WTC11 (cell line): ENCODE measurements around the gene EIF3F. TPM values are rescaled to one million over a fixed set of nuclear protein-coding genes. Genes with fewer than 3 reads are reported as not detected.

ENCODE experiments used
- ATAC-seq: fragments of 200-7000 bp; cut with Tn5 transposase; 2 replicates; pipeline ENCODE4 v1.10.0; 2021; ENCODE audit warnings: mild to moderate bottlenecking, moderate library complexity
- CTCF ChIA-PET: fragments of 300-600 bp; sonication (Branson Sonifier 250); formaldehyde crosslinking; loops from one replicate; lab custom pipeline; 2021; ENCODE audit warnings: antibody characterized with exemption; lab: Charles Lee
- POLR2A ChIA-PET: fragments of 350-600 bp; sonication (Branson Sonifier 250); formaldehyde crosslinking; loops from one replicate; lab custom pipeline; 2021; ENCODE audit warnings: antibody characterized with exemption; lab: Charles Lee
- DNase-seq: peaks from one replicate; pipeline ENCODE4 v3.0.0; 2021; ENCODE audit warnings: low spot score
- H3K27ac Mint-ChIP-seq: 2 replicates; pipeline ENCODE4 v1.8.0; 2021; ENCODE audit warnings: mixed read lengths
- H3K27me3 Mint-ChIP-seq: 2 replicates; pipeline ENCODE4 v1.8.0; 2021; ENCODE audit warnings: low read depth, mild to moderate bottlenecking, moderate library complexity, mixed read lengths
- H3K36me3 Mint-ChIP-seq: 2 replicates; pipeline ENCODE4 v1.8.0; 2021; ENCODE audit warnings: mixed read lengths
- H3K4me1 Mint-ChIP-seq: 2 replicates; pipeline ENCODE4 v1.8.0; 2022; ENCODE audit warnings: mixed read lengths
- H3K4me3 Mint-ChIP-seq: 2 replicates; pipeline ENCODE4 v1.8.0; 2021; ENCODE audit warnings: mild to moderate bottlenecking, moderate library complexity, mixed read lengths
- H3K9me3 Mint-ChIP-seq: 2 replicates; pipeline ENCODE4 v1.8.0; 2021; ENCODE audit warnings: mixed read lengths
- EMX1 ChIP-seq: fragments of 250-450 bp; sonication (Bioruptor Pico); IDR thresholded peaks from 2 replicates; pipeline ENCODE4 v1.8.0; 2021; ENCODE audit warnings: mild to moderate bottlenecking
- FOXK1 ChIP-seq: sonication (generic); formaldehyde crosslinking; IDR thresholded peaks from 2 replicates; pipeline ENCODE4 v1.8.0; 2022; ENCODE audit warnings: mild to moderate bottlenecking, moderate library complexity, missing genetic modification reagents
- IRF2 ChIP-seq: sonication (generic); formaldehyde crosslinking; IDR thresholded peaks from 2 replicates; pipeline ENCODE4 v1.8.0; 2022; ENCODE audit warnings: low read depth, missing genetic modification reagents, borderline replicate concordance
- KAT7 ChIP-seq: sonication (generic); formaldehyde crosslinking; IDR thresholded peaks from 2 replicates; pipeline ENCODE4 v1.8.1; 2023; ENCODE audit warnings: missing genetic modification reagents, mild to moderate bottlenecking, borderline replicate concordance
- NFATC4 ChIP-seq: fragments of 250-450 bp; sonication (Bioruptor Pico); IDR thresholded peaks from 2 replicates; pipeline ENCODE4 v1.9.0; 2021; ENCODE audit warnings: mild to moderate bottlenecking
- NFYB ChIP-seq: sonication (generic); formaldehyde crosslinking; conservative IDR thresholded peaks from 2 replicates; pipeline ENCODE4 v1.8.0; 2022; ENCODE audit warnings: low read depth, missing genetic modification reagents
- NR3C1 ChIP-seq: sonication (generic); formaldehyde crosslinking; conservative IDR thresholded peaks from 2 replicates; pipeline ENCODE4 v1.8.1; 2023; ENCODE audit warnings: low read depth, mild to moderate bottlenecking, missing genetic modification reagents
- SOX15 ChIP-seq: fragments of 250-450 bp; sonication (Bioruptor Pico); IDR thresholded peaks from 2 replicates; pipeline ENCODE4 v1.9.0; 2021; ENCODE audit warnings: mild to moderate bottlenecking
- TEAD4 ChIP-seq: sonication (generic); formaldehyde crosslinking; IDR thresholded peaks from 2 replicates; pipeline ENCODE4 v1.8.0; 2022; ENCODE audit warnings: mild to moderate bottlenecking, missing genetic modification reagents
- ZNF671 ChIP-seq: fragments of 250-450 bp; sonication (Bioruptor Pico); IDR thresholded peaks from 2 replicates; pipeline ENCODE4 v1.8.0; 2021; ENCODE audit warnings: mild to moderate bottlenecking
- total RNA-seq: library from RNA; stranded (reverse); gene quantifications from 3 replicates; pipeline ENCODE4 v1.2.3, GENCODE V29; 2021
- TF ChIP-seq, protein P1 (sequence below): fragments of 250-450 bp; sonication (Bioruptor Pico); IDR thresholded peaks from 2 replicates; pipeline ENCODE4 v1.9.0; 2021; ENCODE audit warnings: mild to moderate bottlenecking, borderline replicate concordance
- TF ChIP-seq, protein P2 (sequence below): fragments of 250-450 bp; sonication (Bioruptor Pico); IDR thresholded peaks from 2 replicates; pipeline ENCODE4 v1.9.0; 2021; ENCODE audit warnings: mild to moderate bottlenecking
- TF ChIP-seq, protein P3 (sequence below): sonication (generic); formaldehyde crosslinking; IDR thresholded peaks from 2 replicates; pipeline ENCODE4 v1.8.0; 2022; ENCODE audit warnings: mild to moderate bottlenecking, missing genetic modification reagents
- TF ChIP-seq, protein P4 (sequence below): fragments of 250-450 bp; sonication (Bioruptor Pico); IDR thresholded peaks from 2 replicates; pipeline ENCODE4 v2.1.2; 2022; ENCODE audit warnings: mild to moderate bottlenecking, moderate library complexity
- TF ChIP-seq, protein P5 (sequence below): sonication (generic); formaldehyde crosslinking; IDR thresholded peaks from 2 replicates; pipeline ENCODE4 v1.8.1; 2023; ENCODE audit warnings: mild to moderate bottlenecking, missing genetic modification reagents, moderate library complexity
- TF ChIP-seq, protein P6 (sequence below): sonication (generic); formaldehyde crosslinking; IDR thresholded peaks from 2 replicates; pipeline ENCODE4 v1.8.1; 2022; ENCODE audit warnings: low read depth, mild to moderate bottlenecking, moderate library complexity, missing genetic modification reagents, borderline replicate concordance
- TF ChIP-seq, protein P7 (sequence below): sonication (generic); formaldehyde crosslinking; IDR thresholded peaks from 2 replicates; pipeline ENCODE4 v1.8.1; 2023; ENCODE audit warnings: mild to moderate bottlenecking, missing genetic modification reagents, moderate library complexity

The EIF3F gene
- total RNA-seq, 1 experiment from 2014 or later = 356 TPM

DNA sequence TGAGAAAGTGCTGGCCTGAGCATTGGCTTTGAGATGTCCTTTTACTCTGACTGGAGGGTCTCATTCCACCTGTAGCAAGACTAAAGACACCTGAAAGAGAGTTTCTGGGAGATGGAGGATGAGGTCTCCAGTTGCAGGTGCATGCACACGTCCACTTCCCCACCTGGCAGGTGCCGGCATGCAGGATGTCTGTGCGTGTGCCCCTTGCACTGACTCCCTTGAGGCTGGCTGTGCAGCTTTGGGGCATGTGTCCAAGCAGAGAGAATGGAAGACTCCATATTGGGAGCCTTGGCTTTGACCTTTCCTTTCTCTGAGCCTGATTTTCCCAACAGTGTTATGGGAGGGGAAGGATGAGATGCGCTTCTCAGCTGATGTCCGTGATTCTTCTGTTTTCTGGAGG lies 49.8 kb downstream of the EIF3F start (continued):
- TF ChIP-seq, protein P1, sequence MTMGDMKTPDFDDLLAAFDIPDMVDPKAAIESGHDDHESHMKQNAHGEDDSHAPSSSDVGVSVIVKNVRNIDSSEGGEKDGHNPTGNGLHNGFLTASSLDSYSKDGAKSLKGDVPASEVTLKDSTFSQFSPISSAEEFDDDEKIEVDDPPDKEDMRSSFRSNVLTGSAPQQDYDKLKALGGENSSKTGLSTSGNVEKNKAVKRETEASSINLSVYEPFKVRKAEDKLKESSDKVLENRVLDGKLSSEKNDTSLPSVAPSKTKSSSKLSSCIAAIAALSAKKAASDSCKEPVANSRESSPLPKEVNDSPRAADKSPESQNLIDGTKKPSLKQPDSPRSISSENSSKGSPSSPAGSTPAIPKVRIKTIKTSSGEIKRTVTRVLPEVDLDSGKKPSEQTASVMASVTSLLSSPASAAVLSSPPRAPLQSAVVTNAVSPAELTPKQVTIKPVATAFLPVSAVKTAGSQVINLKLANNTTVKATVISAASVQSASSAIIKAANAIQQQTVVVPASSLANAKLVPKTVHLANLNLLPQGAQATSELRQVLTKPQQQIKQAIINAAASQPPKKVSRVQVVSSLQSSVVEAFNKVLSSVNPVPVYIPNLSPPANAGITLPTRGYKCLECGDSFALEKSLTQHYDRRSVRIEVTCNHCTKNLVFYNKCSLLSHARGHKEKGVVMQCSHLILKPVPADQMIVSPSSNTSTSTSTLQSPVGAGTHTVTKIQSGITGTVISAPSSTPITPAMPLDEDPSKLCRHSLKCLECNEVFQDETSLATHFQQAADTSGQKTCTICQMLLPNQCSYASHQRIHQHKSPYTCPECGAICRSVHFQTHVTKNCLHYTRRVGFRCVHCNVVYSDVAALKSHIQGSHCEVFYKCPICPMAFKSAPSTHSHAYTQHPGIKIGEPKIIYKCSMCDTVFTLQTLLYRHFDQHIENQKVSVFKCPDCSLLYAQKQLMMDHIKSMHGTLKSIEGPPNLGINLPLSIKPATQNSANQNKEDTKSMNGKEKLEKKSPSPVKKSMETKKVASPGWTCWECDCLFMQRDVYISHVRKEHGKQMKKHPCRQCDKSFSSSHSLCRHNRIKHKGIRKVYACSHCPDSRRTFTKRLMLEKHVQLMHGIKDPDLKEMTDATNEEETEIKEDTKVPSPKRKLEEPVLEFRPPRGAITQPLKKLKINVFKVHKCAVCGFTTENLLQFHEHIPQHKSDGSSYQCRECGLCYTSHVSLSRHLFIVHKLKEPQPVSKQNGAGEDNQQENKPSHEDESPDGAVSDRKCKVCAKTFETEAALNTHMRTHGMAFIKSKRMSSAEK (CRISPR knock-in tag) = no peak
- TF ChIP-seq FOXK1 (CRISPR knock-in tag) = no peak
- TF ChIP-seq, protein P2, sequence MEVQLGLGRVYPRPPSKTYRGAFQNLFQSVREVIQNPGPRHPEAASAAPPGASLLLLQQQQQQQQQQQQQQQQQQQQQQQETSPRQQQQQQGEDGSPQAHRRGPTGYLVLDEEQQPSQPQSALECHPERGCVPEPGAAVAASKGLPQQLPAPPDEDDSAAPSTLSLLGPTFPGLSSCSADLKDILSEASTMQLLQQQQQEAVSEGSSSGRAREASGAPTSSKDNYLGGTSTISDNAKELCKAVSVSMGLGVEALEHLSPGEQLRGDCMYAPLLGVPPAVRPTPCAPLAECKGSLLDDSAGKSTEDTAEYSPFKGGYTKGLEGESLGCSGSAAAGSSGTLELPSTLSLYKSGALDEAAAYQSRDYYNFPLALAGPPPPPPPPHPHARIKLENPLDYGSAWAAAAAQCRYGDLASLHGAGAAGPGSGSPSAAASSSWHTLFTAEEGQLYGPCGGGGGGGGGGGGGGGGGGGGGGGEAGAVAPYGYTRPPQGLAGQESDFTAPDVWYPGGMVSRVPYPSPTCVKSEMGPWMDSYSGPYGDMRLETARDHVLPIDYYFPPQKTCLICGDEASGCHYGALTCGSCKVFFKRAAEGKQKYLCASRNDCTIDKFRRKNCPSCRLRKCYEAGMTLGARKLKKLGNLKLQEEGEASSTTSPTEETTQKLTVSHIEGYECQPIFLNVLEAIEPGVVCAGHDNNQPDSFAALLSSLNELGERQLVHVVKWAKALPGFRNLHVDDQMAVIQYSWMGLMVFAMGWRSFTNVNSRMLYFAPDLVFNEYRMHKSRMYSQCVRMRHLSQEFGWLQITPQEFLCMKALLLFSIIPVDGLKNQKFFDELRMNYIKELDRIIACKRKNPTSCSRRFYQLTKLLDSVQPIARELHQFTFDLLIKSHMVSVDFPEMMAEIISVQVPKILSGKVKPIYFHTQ (CRISPR knock-in tag) = no peak

DNA sequence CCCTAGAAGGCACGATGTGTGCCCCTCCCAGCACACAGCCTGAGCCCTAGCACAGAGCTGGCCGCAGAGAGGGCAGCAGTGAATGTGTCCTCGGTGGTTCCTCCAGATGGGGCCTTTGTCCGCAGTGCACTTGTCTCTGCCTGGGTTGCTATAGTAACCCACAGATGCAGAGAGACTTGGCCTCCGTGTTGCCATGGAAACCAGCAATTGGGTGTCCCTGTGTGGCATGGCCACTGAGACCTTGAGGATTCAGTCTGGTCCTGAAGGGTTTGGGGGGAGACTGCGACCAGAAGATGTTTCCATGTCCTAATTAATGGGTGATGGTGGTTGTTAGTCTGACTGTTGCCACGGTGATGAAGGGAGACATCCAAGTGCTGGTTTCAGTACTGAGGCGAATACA lies 51.3 kb downstream of the EIF3F start:
- ChIA-PET POLR2A (no interaction called here), CTCF (interaction anchor here (0.6 to 14.5 kb wide), 5 partner anchors 17 to 60 kb away, joined by 3 to 278 read pairs (median 6); no protein-coding TSS in a partner anchor)
- ATAC-seq (no peak; the same call in 1 of the 2 replicates), DNase-seq (no peak)
- Mint-ChIP-seq H3K27ac (no peak overlapping the region), H3K27me3 (no peaks in the 10 kb centered on the region; the same call in none of the 2 replicates), H3K9me3 (peaks cover 9% of the 10 kb centered on the region), H3K36me3 (no peaks in the 10 kb centered on the region), H3K4me1 (peaks cover 2% of the 10 kb centered on the region), H3K4me3 (no peak overlapping the region)
- no peak for TF ChIP-seq ZNF671 (CRISPR knock-in tag)
- TF ChIP-seq, protein P3, sequence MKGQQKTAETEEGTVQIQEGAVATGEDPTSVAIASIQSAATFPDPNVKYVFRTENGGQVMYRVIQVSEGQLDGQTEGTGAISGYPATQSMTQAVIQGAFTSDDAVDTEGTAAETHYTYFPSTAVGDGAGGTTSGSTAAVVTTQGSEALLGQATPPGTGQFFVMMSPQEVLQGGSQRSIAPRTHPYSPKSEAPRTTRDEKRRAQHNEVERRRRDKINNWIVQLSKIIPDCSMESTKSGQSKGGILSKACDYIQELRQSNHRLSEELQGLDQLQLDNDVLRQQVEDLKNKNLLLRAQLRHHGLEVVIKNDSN = no peak
- no peak for TF ChIP-seq SOX15 (CRISPR knock-in tag)

DNA sequence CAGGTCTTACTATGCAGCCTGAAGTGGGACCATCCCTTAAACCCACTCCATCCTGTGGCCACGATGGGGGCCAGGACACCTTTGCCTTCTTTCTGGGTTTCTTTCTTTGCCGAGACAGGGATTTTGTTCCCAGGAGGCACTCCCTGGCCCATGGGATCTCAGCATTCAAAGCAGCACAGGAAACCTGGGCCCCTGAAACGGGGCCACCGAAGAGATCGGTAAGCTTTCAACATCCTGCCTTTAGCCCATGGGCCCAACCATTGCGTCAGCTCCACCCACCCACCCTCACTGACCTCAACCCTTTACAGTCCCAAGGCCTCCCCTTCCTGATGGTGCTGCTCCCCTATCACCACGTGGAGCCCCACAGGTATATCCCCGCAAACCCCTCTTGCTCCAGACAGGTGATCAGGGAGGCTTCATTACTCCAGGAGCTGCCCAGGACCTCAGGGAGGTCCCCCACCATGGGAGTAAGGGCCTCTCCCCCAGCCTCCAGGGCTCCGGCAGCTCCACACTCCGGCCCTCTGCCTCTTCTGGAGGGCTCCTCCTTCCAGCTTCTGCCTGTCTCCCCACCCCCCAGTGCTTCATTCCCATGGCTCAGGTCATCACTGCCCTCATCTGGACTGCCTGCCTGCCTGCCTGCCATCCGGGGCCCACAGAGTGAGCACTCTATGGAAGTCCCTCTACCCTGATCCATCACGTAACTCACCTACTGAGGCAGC lies 51.8 kb downstream of the EIF3F start:
- CTCF ChIA-PET = interaction anchor here (1.0 to 14.5 kb wide), 4 partner anchors 16 to 60 kb away, joined by 3 to 278 read pairs (median 16); no protein-coding TSS in a partner anchor
- H3K27me3 Mint-ChIP-seq = no peaks in the 10 kb centered on the region; the same call in none of the 2 replicates
- TF ChIP-seq, protein P4, sequence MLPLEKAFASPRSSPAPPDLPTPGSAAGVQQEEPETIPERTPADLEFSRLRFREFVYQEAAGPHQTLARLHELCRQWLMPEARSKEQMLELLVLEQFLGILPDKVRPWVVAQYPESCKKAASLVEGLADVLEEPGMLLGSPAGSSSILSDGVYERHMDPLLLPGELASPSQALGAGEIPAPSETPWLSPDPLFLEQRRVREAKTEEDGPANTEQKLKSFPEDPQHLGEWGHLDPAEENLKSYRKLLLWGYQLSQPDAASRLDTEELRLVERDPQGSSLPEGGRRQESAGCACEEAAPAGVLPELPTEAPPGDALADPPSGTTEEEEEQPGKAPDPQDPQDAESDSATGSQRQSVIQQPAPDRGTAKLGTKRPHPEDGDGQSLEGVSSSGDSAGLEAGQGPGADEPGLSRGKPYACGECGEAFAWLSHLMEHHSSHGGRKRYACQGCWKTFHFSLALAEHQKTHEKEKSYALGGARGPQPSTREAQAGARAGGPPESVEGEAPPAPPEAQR = no peak
- no peak for TF ChIP-seq NFATC4
- no peak for TF ChIP-seq KAT7 (CRISPR knock-in tag)
- TF ChIP-seq NR3C1 (CRISPR knock-in tag) = no peak
- no peak for TF ChIP-seq EMX1 (CRISPR knock-in tag)
- TF ChIP-seq IRF2 (CRISPR knock-in tag) = no peak
- no peak for TF ChIP-seq NFYB (CRISPR knock-in tag)
- no peak for TF ChIP-seq ZNF671 (CRISPR knock-in tag)
- no peak for TF ChIP-seq TEAD4 (CRISPR knock-in tag)
- TF ChIP-seq, protein P5, sequence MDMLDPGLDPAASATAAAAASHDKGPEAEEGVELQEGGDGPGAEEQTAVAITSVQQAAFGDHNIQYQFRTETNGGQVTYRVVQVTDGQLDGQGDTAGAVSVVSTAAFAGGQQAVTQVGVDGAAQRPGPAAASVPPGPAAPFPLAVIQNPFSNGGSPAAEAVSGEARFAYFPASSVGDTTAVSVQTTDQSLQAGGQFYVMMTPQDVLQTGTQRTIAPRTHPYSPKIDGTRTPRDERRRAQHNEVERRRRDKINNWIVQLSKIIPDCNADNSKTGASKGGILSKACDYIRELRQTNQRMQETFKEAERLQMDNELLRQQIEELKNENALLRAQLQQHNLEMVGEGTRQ (CRISPR knock-in tag) = no peak
- TF ChIP-seq, protein P6, sequence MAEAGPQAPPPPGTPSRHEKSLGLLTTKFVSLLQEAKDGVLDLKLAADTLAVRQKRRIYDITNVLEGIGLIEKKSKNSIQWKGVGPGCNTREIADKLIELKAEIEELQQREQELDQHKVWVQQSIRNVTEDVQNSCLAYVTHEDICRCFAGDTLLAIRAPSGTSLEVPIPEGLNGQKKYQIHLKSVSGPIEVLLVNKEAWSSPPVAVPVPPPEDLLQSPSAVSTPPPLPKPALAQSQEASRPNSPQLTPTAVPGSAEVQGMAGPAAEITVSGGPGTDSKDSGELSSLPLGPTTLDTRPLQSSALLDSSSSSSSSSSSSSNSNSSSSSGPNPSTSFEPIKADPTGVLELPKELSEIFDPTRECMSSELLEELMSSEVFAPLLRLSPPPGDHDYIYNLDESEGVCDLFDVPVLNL (CRISPR knock-in tag) = no peak
- TF ChIP-seq, protein P7, sequence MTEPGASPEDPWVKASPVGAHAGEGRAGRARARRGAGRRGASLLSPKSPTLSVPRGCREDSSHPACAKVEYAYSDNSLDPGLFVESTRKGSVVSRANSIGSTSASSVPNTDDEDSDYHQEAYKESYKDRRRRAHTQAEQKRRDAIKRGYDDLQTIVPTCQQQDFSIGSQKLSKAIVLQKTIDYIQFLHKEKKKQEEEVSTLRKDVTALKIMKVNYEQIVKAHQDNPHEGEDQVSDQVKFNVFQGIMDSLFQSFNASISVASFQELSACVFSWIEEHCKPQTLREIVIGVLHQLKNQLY = no peak
- POLR2A ChIA-PET = no interaction called here
- no peaks in the 10 kb centered on the region for H3K4me1 Mint-ChIP-seq
- H3K9me3 Mint-ChIP-seq = peaks cover 12% of the 10 kb centered on the region
- no peaks in the 10 kb centered on the region for H3K36me3 Mint-ChIP-seq
- DNase-seq = no peak
- no peak overlapping the region for H3K4me3 Mint-ChIP-seq
- ATAC-seq = peak; percentile 48
- no peak overlapping the region for H3K27ac Mint-ChIP-seq
